Measurements from ENCODE around the gene CEP97.

The CEP97 gene

GRCh38 chr3:101729586-101729985 lies 5.2 kb downstream of the CEP97 start (continued):
- TF ChIP-seq ZNF433 (tag by site-specific recombination; IDR thresholded peaks at IDR 0.05; ENCODE audit: low read depth): no peak
- no peak for TF ChIP-seq ZFP69B (tag by site-specific recombination; IDR thresholded peaks at IDR 0.05)
- TF ChIP-seq ZSCAN23 (tag by site-specific recombination; IDR thresholded peaks at IDR 0.05): no peak

GRCh38 chr3:101730839-101731238 lies 6.4 kb downstream of the CEP97 start:
- no peaks in the 10 kb centered on the region for H3K4me1 ChIP-seq (ENCODE audit: control insufficient read depth, insufficient read depth, low read length)
- ChIA-PET CTCF (no interaction called here), POLR2A (interaction anchor here (0.6 to 1.0 kb wide), 3 partner anchors 53 to 467 kb away, joined by 3 read pairs; no protein-coding TSS in a partner anchor)
- TF ChIP-seq PRDM6 (tag by site-specific recombination; IDR thresholded peaks at IDR 0.05) (no peak), ZFHX2 (tag by site-specific recombination; conservative IDR thresholded peaks at IDR 0.05) (no peak)
- H3K27ac ChIP-seq (ENCODE audit: extremely low read depth, low read depth, low read length): no peak overlapping the region
- no peak overlapping the region for H3K4me3 ChIP-seq (ENCODE audit: low read depth, low read length)
- no peaks in the 10 kb centered on the region for H3K9me3 ChIP-seq (ENCODE audit: control insufficient read depth, insufficient read depth, low read depth, low read length)
- peaks cover 41 to 88% of the 10 kb centered on the region in 2 experiments for H3K36me3 ChIP-seq (ENCODE audit: control insufficient read depth in 2 of 2, insufficient read depth in 1 of 2, low read length in 2 of 2)

- Histone ChIP-seq H3K4me1 (ENCODE audit: control insufficient read depth, insufficient read depth, low read length) (no peaks in the 10 kb centered on the region), H3K4me3 (ENCODE audit: low read depth, low read length) (no peak overlapping the region), H3K27ac (ENCODE audit: extremely low read depth, low read depth, low read length) (no peak overlapping the region), H3K9me3 (ENCODE audit: control insufficient read depth, insufficient read depth, low read depth, low read length) (no peaks in the 10 kb centered on the region), H3K36me3 (ENCODE audit: control insufficient read depth in 2 of 2, insufficient read depth in 1 of 2, low read length in 2 of 2) (peaks cover 41 to 90% of the 10 kb centered on the region in 2 experiments)
- ChIA-PET POLR2A (no interaction called here), CTCF (no interaction called here)
- TF ChIP-seq KLF10 (tag by site-specific recombination; IDR thresholded peaks at IDR 0.05): no peak
- TF ChIP-seq ZNF155 (tag by site-specific recombination; IDR thresholded peaks at IDR 0.05): no peak
- no peak for TF ChIP-seq SALL2 (tag by site-specific recombination; IDR thresholded peaks at IDR 0.05; ENCODE audit: borderline replicate concordance)
- no peak for TF ChIP-seq RBAK (tag by site-specific recombination; IDR thresholded peaks at IDR 0.05)
- TF ChIP-seq ZNF585B (tag by site-specific recombination; IDR thresholded peaks at IDR 0.05): no peak
- no peak for TF ChIP-seq ZBTB26 (tag by site-specific recombination; optimal IDR thresholded peaks at IDR 0.05)
- TF ChIP-seq ZSCAN16 (tag by site-specific recombination; IDR thresholded peaks at IDR 0.05): no peak
- no peak for TF ChIP-seq ZNF18 (tag by site-specific recombination; IDR thresholded peaks at IDR 0.05)
- TF ChIP-seq ZNF302 (tag by site-specific recombination; IDR thresholded peaks at IDR 0.05; ENCODE audit: low read depth): no peak
Observed at GRCh38 chr3:101732240-101732641, 7.8 kb downstream of the CEP97 start.

GRCh38 chr3:101735833-101736232 lies 11.4 kb downstream of the CEP97 start:
- Histone ChIP-seq H3K4me3 (ENCODE audit: low read depth, low read length) (no peak overlapping the region), H3K27ac (ENCODE audit: extremely low read depth, low read depth, low read length) (no peak overlapping the region), H3K4me1 (ENCODE audit: control insufficient read depth, insufficient read depth, low read length) (no peaks in the 10 kb centered on the region), H3K36me3 (ENCODE audit: control insufficient read depth in 2 of 2, insufficient read depth in 1 of 2, low read length in 2 of 2) (peaks cover 17 to 57% of the 10 kb centered on the region in 2 experiments; a peak in 2 of 3 replicates), H3K9me3 (ENCODE audit: control insufficient read depth, insufficient read depth, low read depth, low read length) (no peaks in the 10 kb centered on the region)
- POLR2A ChIA-PET: no interaction called here
- CTCF ChIA-PET: interaction anchor here (1.4 kb wide), 1 partner anchor 41 kb away, joined by 3 read pairs; no protein-coding TSS in a partner anchor
- no peak for TF ChIP-seq ZNF548 (tag by site-specific recombination; IDR thresholded peaks at IDR 0.05)
- TF ChIP-seq KLF1 (tag by site-specific recombination; IDR thresholded peaks at IDR 0.05): no peak
- no peak for TF ChIP-seq GLI2 (tag by site-specific recombination; IDR thresholded peaks at IDR 0.05; ENCODE audit: borderline replicate concordance, low read depth)
- TF ChIP-seq ZNF398 (tag by site-specific recombination; IDR thresholded peaks at IDR 0.05): no peak
- no peak for TF ChIP-seq ZNF394 (tag by site-specific recombination; IDR thresholded peaks at IDR 0.05; ENCODE audit: borderline replicate concordance)
- TF ChIP-seq ZNF521 (tag by site-specific recombination; IDR thresholded peaks at IDR 0.05): no peak
- TF ChIP-seq ZNF660 (tag by site-specific recombination; IDR thresholded peaks at IDR 0.05): no peak
- TF ChIP-seq KLF17 (tag by site-specific recombination; IDR thresholded peaks at IDR 0.05): no peak
- no peak for TF ChIP-seq ZNF366 (tag by site-specific recombination; conservative IDR thresholded peaks at IDR 0.05)
- TF ChIP-seq ZNF621 (tag by site-specific recombination; IDR thresholded peaks at IDR 0.05): no peak

All from HEK293 (cell line).